T follicular helper cell (primary cell): ENCODE measurements around the gene MIOX.

Experiments
- DNase-seq: peaks from one replicate; pipeline ENCODE4 v3.0.0-alpha.2; 2020; ENCODE audit warnings: low read depth

The MIOX gene

DNA sequence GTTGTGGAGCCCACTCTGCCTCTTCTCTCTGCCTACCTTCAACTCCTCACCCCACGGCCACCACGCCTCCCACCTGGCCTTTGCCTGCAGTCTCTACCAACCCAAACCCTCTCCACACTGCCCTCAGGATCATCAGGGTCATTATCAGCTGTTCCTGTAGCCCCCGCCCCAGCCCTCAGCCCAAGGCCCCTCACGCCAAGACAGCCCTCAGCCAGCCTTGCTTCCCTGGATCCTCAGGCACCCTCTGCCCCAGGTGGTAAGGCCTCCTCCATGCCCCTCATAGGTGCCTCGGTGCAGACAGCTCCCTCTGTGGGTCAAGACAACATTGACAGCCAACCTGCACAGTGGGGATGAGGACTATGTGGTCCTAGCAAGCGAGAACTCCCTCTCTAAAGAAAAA, 13.6 kb upstream of the MIOX start:
- DNase-seq = peak; percentile 44

DNA sequence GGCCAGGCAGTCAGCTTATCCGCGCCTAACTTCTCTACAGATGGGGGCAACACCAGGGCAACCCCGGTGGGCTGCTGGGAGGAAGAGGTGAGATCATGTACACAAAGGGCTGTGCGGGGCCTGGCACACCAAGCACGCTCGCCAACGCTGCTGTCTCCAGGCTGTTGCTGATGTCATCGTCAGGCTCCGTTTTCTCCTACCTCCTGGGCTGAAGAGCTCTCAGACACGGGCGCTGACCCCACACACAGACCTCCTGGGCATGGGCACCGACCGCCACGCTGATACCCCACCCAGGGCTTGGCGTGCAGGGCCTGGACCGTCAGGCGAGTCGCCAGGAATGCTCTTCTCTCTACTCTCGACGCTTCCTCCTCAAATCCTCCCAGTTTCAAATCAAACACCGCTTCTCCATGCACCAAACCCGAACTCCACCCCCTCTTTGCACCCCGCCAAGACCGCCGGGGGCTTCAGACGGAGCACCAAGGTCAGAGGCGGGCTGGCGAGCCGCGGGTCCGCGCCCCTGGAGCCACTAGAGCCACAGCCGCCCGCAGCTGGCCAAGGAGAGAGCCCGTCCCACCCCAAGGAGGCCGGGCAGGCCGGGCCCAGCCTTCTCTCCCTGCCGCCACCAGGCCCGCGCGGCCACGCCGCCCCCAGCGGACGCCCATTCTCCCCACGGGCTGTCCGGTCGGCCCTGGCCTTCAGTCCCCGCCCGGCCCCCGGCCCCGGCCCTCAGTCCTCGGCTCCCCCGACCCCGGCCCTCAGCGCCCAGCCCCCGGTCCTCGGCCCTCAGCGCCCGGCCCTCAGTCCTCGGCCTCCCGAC, 12.6 kb upstream of the MIOX start:
- no peak for DNase-seq

DNA sequence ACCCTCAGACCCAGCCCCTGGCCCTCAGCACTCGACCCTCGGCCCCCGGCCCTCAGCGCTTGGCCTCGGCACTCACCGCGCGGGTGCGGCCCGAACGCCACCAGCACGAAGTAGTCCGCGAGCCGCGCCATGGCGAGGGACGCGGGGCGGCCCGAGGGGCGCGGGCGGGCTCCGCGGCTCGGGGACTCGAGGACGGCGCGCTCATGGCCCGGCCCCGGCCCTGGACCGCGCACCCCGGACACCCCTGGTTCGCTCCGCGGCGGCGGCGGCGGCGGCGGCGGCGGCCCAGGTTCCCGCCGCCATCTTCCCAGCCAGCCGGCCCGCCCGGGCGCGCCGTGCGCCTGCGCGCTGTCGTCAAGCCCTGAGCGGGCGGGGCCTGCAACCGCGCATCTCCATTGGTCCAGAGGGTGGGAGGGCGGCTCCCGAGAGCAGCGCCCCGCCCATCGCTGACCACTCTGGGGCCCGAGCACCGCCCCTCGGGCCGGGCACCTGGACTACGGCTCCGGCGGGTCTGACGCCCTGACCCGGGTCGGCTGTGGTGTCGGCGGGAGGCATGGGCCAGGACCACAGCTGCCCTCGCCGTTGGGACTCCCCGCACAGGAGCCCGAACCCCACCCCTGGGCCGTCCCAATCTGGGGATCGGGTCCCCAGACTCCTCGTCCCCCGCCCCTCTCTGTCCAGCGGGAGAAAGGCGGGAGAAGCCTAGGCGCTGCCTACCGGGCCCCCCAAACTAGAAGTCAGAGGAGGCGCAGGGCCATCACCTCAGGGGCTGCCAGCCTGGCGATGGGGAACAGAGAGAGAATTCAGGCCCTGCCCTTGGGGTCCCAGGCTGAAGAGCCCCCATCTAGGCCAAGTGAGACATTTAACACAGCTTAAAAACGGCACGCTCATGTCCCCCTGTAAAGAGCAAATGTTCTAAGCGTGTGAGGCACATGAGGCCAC, 11.7 kb upstream of the MIOX start, which contains the start of gene SBF1:
Gene SBF1 (minus strand): TSS at position 326 of the 942 bp plus-strand sequence. CDS start 195 bp downstream, at position 131.
- DNase-seq = peak; percentile 83

DNA sequence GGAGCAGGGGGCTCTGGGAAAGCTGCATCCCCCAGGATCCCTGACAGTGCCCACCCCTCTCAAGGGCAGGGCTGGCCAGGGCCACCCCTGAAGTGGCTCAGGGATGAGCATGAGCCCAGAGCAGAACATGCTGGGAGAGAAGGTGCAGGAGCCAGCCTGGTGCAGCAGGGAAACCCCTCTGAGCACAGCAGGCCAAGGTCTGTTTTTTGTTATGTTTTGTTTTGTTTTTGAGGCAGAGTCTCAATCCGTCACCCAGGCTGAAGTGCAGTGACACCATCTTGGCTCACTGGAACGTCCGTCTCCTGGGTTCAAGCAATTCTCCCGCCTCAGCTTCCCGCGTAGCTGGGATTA, 11.0 kb upstream of the MIOX start:
- DNase-seq = no peak

DNA sequence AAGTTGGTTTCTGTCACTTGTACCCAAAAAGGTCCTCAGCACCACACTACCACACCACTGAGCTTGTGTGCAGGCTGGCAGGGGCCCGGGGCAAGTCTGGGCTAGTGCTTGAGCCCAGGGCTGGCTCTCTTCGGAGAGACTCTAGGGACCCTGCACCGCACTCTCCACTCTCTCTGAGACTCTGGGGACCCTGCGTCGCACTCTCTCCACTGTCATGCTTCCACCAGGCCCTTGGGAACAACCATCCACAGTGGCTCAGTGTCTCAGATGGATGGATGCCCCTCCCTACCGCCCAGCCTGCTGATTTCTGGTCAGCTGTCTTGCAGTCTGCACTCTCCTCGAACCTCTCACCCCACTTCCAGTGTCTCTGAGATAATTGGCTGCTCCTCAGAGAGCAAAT, 9.8 kb upstream of the MIOX start:
- no peak for DNase-seq

DNA sequence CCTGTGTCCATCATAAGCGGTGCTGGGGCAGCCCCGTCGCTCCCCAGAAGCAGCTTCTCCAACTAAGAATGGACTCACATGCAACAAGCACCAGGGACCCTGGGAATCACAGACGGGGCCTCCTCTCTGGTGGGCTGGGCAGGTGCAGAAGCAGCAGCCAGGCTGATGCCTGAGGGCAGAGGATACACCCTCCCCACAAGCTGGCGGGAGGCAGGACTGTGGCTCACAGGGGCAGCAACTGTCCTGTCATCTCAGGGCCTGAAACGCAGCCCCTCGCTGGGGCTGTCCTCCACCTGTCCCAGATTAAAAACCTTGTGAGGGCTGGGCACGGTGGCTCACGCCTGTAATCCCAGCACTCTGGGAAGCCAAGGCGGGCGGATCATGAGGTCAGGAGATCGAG, 8.7 kb upstream of the MIOX start:
- DNase-seq = no peak

DNA sequence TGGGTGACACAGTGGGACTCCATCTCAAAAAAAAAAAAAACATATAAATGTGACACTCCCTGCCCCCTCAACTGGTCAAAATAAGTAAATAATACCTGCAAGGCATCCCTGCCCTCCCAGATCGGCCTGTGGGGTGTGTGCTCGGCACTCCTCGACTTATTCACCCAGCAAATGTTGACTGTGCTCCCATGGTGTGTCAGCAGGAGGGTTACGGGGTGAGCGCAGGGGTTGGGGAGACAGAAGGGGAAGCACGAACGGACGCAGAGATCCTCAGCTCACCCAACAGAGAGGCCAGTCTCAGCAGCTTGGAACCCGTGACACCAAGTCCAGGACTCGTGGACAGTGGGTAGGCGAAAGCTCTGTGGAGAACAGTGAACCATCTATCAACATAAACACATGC, 6.9 kb upstream of the MIOX start:
- no peak for DNase-seq

DNA sequence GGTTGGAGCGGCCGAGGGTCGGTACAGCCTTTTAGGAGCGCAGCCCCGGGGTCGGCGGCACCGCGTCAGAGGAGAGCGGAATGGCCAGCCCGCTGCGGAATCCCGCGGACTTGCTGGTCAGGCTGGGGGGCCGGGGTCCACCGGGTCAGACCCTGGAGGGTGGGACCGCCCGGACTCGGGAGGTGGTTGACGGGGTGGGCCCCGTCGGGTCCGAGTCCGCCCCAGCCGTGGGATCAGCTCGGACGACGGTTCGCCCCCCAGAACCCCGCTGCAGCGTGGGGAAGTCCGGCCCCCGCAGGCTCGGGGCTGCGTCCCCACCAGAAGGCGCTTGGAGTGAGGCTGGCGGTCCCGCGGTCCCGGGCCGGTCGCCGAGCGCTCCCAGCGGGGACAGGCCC, 5.6 kb upstream of the MIOX start:
- no peak for DNase-seq

DNA sequence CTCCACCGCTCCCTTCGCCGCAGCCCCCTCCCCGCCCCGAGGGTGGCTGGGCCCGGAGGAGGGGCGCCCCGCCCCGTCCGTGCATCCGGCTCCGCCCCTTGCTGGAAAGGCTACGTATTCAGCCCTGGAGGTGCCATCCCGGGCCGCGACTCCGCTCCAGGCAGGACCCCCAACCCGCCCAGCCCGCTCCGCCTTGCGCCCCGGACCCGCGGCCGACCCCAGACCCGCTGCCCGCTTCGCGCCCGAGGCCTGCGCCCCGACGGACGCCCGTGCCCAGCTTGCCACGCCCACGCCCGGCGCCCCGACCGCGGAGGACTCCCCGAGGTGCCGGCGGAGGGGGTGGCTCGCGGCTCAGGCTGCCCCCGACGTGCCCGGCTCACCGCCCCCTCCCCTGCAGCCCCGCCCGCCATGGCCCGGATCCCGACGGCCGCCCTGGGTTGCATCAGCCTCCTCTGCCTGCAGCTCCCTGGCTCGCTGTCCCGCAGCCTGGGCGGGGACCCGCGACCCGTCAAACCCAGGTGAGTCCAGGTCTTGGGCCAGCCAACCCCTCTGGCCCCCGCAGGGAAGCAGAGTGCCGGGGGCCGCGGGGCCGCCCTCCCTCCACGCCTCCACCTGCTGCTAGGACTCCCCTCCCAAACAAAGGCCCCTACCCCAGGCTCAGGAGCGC, 5.1 kb upstream of the MIOX start, which contains the start of gene ADM2:
Gene ADM2 (plus strand): TSS at position 104 of the 667 bp plus-strand sequence. CDS start 305 bp downstream, at position 409.
- peak; percentile 50 for DNase-seq

DNA sequence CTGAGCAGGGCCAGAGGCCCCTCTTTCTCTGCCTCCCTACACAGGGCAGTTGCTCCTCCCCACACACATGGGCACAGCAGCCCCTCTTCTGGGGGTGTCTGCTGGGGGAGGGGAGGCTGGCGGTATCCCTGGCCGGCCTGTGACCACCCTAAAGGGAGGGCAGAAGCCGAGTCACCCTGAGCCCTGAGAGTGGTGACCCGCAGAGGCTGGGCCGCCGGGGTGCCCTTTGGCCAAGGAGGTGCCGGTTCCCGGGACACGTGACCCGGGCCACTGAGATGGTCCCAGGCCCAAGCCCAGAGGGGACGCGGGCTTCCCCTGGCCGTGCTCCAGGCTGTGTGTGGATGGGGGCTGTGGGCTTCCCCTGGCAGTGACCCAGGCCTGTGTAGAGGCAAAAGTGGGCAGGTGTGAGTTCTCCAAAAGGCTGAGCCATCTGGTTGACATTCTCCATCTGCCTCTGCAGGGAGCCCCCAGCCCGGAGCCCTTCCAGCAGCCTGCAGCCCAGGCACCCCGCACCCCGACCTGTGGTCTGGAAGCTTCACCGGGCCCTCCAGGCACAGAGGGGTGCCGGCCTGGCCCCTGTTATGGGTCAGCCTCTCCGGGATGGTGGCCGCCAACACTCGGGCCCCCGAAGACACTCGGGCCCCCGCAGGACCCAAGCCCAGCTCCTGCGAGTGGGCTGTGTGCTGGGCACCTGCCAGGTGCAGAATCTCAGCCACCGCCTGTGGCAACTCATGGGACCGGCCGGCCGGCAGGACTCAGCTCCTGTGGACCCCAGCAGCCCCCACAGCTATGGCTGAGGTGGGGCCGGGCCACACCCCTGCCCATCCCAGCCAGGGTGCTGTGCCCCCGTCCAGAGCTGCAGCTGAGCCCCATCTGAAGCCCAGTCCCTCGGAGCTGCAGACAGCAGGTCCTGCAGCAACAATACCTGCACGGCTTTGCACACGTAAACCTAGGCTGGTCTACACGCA, 4.3 kb upstream of the MIOX start:
- DNase-seq = no peak

DNA sequence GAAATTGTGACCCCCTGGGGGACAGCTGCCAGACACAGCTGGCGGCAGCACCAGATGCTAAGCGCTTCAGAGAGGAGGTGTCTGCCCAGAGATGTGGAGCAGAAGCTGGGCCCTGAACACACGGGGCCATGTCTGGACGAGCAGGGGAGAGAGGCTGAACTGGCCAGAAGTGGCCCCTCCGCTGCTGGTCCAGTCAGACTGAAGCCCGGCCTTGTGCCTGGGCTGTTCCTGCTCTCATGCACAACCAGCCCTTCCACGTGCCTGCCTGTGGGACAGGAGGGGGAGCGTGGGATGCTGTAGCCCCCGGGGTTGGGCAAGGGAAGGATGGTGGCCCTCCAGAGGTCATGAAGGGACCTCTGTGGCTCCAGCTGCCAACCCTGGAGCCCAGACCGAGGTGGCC, 3.6 kb upstream of the MIOX start:
- no peak for DNase-seq

DNA sequence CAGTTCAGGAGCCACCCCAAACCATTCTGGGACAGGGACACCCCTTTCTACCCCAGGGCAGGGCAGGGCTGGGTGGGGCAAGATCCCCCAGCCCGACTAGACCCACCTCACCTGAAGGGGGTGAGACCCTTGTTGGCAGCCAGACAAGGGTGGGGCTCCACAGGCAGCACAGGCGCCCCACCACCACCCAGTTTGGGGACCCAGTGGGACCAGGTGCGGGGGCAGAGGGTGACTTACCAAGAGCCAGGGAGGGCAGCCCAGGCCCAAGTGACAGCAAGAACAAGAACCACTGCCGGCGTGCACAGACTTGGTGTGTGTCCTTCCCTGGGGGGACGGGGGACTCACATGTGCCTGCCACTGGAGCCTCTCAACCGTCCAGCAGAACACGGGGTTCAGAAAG, 3.1 kb upstream of the MIOX start:
- DNase-seq = no peak

DNA sequence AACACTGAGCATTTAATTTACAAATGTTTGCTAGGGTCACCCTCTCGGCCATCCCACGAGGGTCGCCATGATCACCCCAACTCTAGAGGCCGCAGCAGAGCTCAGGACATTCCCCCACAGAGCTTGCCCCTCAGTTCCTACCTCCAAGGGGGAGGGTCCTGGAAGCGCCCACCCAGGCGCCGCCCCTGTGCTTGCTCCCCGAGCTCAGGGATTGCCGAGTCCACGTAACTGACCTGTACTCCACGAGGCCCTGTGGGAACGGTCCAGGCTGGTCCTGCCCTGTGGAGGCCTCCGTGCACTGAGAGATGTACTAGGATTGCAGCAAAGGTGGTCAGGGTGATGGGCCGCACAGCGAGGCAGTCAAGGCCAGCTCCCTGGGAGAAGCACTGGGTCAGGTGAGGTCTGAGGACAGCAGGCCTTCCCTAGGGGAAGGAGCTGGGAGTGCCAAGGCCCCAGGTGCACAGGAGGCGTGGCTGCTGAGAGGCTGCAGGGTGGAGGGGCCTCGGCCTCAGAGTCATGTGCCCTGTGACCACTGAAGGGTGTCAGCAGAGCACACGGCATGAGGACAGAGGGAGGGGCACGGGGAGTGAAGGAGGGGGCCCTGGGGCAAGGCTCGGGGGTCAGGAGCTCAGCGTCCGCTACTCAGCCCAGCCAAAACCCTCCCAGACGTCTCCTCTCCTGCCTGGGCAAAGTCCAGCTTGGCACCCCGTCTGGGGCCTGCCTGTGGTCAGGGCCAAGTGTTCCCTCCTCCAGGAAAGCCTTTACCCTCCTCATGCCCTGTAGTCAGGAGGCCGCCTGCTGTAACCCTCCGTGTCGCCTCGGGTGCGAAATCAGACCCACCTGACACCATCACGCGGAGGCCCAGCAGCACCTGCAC, 2.4 kb upstream of the MIOX start:
- no peak for DNase-seq

DNA sequence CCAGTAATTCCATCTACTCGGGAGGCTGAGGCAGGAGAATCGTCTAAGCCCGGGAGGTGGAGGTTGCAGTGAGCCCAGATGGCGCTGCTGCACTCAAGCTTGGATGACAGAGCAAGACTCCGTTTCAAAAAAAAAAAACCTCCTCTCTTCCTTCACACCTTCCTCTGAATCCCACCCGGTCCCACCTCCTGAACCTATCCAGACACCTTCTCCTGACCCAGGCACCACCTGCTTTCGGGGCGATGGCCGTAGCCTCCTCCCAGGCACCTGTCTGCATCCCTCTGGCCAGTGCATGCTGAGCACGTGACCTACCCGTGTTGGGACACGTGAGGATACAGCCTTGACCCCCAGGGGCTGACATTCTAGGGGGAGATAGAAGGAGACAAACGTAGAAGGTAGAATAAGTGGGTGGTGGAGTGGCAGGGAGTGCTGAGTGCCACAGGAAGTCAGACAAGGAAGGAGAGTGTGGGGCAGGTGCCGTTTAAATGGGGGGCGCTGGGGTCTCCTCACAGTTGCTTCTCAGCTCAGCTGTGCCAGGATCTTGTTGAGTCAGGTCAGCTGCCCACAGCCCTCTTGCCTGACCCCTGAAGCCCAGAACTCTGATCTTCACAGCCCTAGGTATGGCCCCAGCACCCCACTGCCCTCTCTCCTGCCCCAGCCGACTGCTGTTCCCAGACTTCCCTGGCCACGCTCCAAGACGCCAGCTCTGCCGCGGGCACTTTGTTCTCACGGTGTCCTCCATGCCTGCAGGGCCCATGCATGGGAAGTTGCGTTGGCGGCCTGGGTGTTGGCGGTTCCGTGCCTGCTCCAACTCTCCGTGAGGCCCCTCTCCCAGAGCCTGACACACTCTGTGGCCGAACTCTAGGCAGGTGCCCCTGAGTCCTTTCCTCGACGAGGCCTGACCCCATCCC, 1.2 kb upstream of the MIOX start:
- DNase-seq = no peak

DNA sequence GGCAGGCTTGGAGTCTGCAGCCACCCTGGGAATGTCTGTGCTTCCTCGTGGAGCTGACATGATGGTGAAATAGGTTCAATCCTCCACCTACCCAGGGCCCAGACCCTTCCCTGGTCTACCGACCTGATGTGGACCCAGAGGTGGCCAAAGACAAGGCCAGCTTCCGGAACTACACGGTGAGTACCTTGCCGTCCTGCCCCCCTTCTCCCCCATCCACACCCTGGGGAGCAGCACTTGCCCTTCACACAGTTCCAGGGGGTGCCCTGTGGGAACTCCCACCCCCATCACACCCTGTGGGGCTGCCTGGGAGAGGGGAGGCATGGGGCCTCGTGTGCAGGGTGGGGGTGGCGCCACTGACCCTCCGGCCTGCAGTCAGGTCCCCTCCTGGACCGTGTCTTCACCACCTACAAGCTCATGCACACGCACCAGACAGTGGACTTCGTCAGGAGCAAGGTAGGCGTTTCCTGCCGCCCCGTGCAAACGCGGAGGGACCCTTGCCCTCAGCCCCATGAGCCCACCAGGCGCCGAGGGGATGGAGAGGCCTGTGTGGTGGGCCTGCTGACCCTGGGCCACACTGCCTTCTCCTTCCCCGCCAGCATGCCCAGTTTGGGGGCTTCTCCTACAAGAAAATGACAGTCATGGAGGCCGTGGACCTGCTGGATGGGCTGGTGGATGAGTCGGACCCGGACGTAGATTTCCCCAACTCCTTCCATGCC, 789 bp downstream of the MIOX start:
- DNase-seq = no peak

DNA sequence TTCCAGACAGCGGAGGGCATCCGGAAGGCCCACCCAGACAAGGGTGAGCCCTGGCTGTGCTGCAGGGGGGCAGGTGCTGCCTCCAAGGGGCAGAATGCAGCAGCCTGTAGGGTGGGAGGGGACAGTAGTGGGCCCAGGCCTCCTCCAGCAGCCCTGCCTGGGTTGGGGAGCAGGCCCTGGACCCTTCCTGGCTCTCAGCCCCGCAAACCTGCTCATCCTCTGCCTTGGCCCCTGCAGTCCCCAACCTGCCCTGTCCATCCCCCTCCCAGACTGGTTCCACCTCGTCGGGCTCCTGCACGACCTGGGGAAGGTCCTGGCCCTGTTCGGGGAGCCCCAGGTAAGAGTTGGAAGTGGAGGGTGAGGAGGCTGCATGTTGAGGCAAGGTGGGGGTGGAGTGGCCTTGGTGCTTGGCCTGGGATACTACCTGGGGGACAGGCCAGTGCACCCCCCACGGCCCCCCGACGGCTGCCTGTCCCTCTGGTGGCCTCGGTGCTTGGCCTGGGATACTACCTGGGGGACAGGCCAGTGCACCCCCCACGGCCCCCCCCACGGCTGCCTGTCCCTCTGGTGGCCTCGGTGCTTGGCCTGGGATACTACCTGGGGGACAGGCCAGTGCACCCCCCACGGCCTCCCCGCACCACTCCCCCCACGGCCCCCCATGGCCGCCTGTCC, 1.5 kb downstream of the MIOX start:
- no peak for DNase-seq

DNA sequence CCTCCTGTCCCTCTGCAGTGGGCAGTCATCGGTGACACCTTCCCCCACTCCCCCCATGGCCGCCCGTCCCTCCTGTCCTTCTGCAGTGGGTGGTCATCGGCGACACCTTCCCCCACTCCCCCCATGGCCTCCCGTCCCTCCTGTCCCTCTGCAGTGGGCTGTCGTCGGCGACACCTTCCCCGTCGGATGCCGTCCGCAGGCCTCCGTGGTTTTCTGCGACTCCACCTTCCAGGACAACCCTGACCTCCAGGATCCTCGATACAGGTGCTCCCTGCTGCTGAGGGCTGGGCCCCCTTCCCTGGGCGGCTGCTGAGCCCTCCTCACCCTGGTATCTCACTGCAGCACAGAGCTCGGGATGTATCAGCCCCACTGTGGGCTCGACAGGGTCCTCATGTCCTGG, 2.2 kb downstream of the MIOX start:
- DNase-seq = no peak
